IPS-18c (cell line): ENCODE results near the gene FLOT2.
"Not testable (repeated sequence)": the region's sequence is repeated elsewhere in the genome, so short reads cannot be mapped to it uniquely, and the experiment has no call there.

Experiments
- H3K4me3 ChIP-seq: 2 replicates; pipeline ENCODE4 v1.7.0; 2013; ENCODE audit warnings: low read depth, mild to moderate bottlenecking, low read length, moderate library complexity; ENCODE audit not compliant: insufficient read depth
- H3K9me3 ChIP-seq: one replicate; pipeline ENCODE4 v1.6.1; 2013; ENCODE audit warnings: mild to moderate bottlenecking, low read length, moderate library complexity; ENCODE audit not compliant: control insufficient read depth, insufficient read depth

FLOT2 gene

GRCh38 chr17:28841901-28842281 lies 55.6 kb downstream of the FLOT2 start:
- peak overlapping the region; percentile 98 for H3K4me3 ChIP-seq

GRCh38 chr17:28839221-28839620 lies 58.3 kb downstream of the FLOT2 start:
- Histone ChIP-seq H3K4me3 (no peak overlapping the region), H3K9me3 (no peaks in the 10 kb centered on the region)

More at GRCh38 chr17:28841901-28842281, 55.6 kb downstream of the FLOT2 start:
- H3K9me3 ChIP-seq, result no peaks in the 10 kb centered on the region

- not testable (repeated sequence) for H3K4me3 ChIP-seq, H3K9me3 ChIP-seq
Measured at GRCh38 chr17:28836541-28836940, 61.0 kb downstream of the FLOT2 start.

- Histone ChIP-seq H3K4me3 (no peak overlapping the region), H3K9me3 (no peaks in the 10 kb centered on the region)
Measured at GRCh38 chr17:28834420-28834819, 63.1 kb downstream of the FLOT2 start.
